ENCODE data around the gene KIF6. TPM values are rescaled to one million over a fixed set of nuclear protein-coding genes. Genes with fewer than 3 reads are reported as not detected.

KIF6 gene
- total RNA-seq, 2 experiments from 2014 or later = not detected

GRCh38 chr6:39362487-39362865, 362.7 kb downstream of the KIF6 start:
- Mint-ChIP-seq H3K9me3 (no peaks in the 10 kb centered on the region), H3K4me3 (no peak overlapping the region), H3K36me3 (ENCODE audit: low read depth) (no peaks in the 10 kb centered on the region), H3K27me3 (no peaks in the 10 kb centered on the region), H3K4me1 (no peaks in the 10 kb centered on the region), H3K27ac (no peak overlapping the region)
- DNase-seq = no peak
- CTCF ChIA-PET = interaction anchor here (1.3 to 1.5 kb wide), 3 partner anchors 8 to 16 kb away, joined by 3 to 5 read pairs (median 3); no protein-coding TSS in a partner anchor
- POLR2A ChIA-PET = no interaction called here

DNA sequence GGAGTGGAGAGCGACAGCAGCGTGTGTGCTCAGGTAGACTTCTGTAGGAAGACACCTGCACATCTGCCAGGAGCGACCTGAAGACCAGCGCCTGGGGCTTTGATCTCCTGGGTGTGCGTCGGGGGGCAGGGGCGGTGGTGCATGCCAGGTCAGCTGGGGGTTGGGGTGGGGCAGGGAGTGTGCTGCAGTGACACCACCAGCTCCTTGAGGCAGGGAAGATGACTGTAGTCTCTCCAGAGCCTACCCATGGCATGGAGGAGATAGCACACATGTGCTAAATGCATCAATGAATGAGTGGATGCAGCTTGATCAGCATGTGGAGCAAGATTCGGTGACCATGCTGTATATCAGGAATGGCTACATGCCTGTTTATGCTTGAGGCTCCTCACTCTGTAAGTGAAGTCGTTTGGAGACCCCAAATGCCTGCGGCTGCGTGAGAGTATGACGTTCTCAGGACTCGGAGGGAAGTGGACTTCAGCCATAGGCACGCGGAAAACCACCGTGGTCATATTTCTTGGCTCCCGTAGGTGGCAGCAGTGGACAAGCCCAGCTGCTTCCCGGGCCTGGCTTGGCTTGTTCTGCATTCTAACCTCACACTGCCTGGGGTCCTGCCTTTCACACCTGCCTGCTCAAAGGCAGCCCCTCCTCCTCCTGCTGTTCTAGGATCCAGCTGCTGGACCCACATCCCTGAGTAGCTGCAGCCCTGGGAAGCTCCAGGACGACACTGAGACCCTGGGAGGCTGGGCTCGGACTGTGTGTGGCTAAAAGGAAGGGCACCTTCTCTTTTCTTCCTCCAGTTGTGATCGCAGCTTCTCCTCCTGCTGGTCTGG, 363.3 kb downstream of the KIF6 start:
- no peak overlapping the region for H3K4me3 Mint-ChIP-seq
- no peak overlapping the region for H3K27ac Mint-ChIP-seq
- peak; percentile 53 for DNase-seq
- POLR2A ChIA-PET = no interaction called here
- CTCF ChIA-PET = interaction anchor here (1.3 to 1.5 kb wide), 2 partner anchors 9 to 15 kb away, joined by 3 read pairs; no protein-coding TSS in a partner anchor
- no peaks in the 10 kb centered on the region for H3K4me1 Mint-ChIP-seq
- no peaks in the 10 kb centered on the region for H3K9me3 Mint-ChIP-seq
- no peaks in the 10 kb centered on the region for H3K36me3 Mint-ChIP-seq (ENCODE audit: low read depth)
- H3K27me3 Mint-ChIP-seq = no peaks in the 10 kb centered on the region

GRCh38 chr6:39360378-39360777, 364.8 kb downstream of the KIF6 start:
- Mint-ChIP-seq H3K36me3 (ENCODE audit: low read depth) (no peaks in the 10 kb centered on the region), H3K9me3 (no peaks in the 10 kb centered on the region), H3K4me1 (no peaks in the 10 kb centered on the region), H3K27ac (no peak overlapping the region), H3K27me3 (no peaks in the 10 kb centered on the region), H3K4me3 (no peak overlapping the region)
- no peak for DNase-seq
- ChIA-PET POLR2A (no interaction called here), CTCF (no interaction called here)

DNA sequence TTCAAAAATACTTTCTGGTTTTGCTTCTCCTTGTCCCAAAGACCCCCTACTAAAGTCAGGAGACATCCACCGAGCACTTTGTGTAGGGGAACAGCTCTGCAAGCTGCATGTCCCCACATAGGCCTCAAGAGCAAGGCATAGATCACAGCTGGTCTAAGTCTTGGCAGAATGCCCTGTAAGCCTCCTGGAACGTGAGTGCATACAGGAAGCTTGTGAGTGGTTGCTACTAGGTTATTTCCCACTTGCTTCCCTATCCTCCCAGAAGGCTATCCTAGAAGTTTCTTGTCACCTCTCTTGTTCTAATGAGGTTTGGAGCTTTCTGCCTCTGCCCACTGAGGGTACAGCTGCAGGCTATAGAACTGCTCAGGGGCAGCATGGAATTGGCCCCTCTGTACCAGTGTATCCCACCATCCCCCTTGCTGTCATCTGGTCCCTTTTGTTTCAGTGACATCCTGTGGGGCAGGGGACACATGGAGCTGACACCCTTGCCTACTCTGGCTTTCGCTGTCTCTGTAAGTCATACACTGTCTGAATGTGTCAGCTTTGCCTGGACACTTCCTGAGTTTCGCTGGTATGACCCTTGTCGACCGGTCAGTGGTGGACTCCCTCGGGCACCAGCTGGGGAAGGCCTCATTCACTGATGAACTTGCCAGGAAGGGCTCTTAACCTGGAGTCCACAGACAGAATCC, 367.1 kb downstream of the KIF6 start:
- Mint-ChIP-seq H3K4me1 (no peaks in the 10 kb centered on the region), H3K36me3 (ENCODE audit: low read depth) (no peaks in the 10 kb centered on the region)

DNA sequence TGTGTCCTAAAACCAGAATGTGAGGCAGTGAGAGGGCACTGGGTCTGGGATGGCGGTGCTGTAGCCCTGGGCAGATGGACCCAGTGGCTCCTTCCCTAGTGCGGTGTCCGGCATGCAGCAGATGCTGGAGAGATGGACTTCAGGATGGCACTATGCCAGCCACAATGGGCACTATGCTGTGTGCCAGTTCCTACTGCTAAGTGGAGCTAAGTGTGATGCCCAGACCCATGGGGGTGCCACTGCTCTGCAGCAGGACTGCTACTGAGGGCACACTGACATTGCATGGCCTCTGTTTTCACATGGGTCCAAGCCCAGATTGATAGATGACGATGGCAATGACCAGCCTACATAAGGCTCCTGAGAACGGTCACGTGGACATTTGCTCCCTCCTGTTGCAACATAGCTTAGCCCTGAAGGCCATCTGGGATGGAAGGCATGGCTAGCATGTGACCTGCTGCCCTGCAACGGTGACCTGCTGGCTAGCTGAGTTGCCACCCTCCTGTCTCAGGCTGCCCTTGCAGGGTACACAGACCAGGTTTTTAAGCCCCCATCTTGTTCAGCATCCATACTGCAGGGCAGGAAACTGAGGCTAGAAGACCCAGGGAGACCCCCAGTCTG, 371.4 kb downstream of the KIF6 start:
- ChIA-PET CTCF (no interaction called here), POLR2A (no interaction called here)
- H3K27me3 Mint-ChIP-seq = no peaks in the 10 kb centered on the region
- H3K9me3 Mint-ChIP-seq = no peaks in the 10 kb centered on the region
- H3K4me3 Mint-ChIP-seq = no peak overlapping the region
- H3K36me3 Mint-ChIP-seq (ENCODE audit: low read depth) = no peaks in the 10 kb centered on the region
- H3K4me1 Mint-ChIP-seq = no peaks in the 10 kb centered on the region
- DNase-seq = no peak
- no peak overlapping the region for H3K27ac Mint-ChIP-seq

More for the DNA sequence above, 367.1 kb downstream of the KIF6 start:
- H3K27me3 Mint-ChIP-seq = no peaks in the 10 kb centered on the region
- H3K27ac Mint-ChIP-seq = no peak overlapping the region
- CTCF ChIA-PET = interaction anchor here (1.9 kb wide), 1 partner anchor 11 kb away, joined by 5 read pairs; no protein-coding TSS in a partner anchor
- no peaks in the 10 kb centered on the region for H3K9me3 Mint-ChIP-seq
- POLR2A ChIA-PET = no interaction called here
- DNase-seq = no peak
- no peak overlapping the region for H3K4me3 Mint-ChIP-seq

DNA sequence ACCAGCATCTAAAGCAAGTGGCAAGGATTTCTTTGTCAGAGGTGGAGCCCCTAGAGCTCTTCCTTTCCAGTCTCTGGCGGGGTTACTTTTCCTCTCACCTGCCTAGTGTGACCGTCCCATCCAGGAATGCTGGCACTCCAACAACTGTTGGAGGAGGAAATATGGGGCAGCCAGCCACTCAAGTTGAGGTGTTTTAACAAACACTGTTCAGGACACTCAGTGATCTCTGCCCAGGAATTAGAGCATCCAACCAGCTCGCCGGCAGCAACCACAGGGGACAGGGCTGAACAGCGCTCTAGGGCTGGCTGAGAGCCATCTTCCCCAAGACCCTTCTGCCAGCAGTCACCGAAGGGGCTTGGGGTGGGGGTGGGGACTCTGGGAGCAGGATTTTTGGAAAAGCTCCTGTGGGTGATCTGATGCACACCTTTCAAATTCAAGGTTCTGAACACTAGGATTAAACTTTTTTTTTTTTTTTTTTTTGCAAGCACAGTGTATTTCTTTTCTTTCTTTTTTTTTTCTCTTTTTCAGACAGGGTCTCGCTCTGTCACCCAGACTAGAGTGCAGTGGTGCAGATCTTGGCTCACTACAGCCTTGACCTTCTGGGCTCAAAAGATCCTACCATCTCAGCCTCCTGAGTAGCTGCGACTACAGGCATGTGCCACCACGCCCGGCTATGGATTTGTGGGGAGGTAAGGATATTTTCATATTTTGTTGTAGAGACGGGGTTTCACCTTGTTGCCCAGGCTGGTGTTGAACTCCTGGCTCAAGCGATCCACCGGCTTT, 374.3 kb downstream of the KIF6 start:
- H3K4me1 Mint-ChIP-seq = no peaks in the 10 kb centered on the region
- ChIA-PET CTCF (interaction anchor here (0.6 kb wide), 1 partner anchor 10 kb away, joined by 3 read pairs; no protein-coding TSS in a partner anchor), POLR2A (interaction anchor here (0.6 kb wide), 1 partner anchor 210 kb away, joined by 3 read pairs; no protein-coding TSS in a partner anchor)
- no peaks in the 10 kb centered on the region for H3K36me3 Mint-ChIP-seq (ENCODE audit: low read depth)
- no peak for DNase-seq
- H3K27ac Mint-ChIP-seq = no peak overlapping the region
- H3K4me3 Mint-ChIP-seq = no peak overlapping the region
- H3K27me3 Mint-ChIP-seq = no peaks in the 10 kb centered on the region
- no peaks in the 10 kb centered on the region for H3K9me3 Mint-ChIP-seq

GRCh38 chr6:39348740-39349139, 376.5 kb downstream of the KIF6 start:
- Mint-ChIP-seq H3K4me1 (peaks cover 3% of the 10 kb centered on the region), H3K36me3 (ENCODE audit: low read depth) (no peaks in the 10 kb centered on the region), H3K9me3 (no peaks in the 10 kb centered on the region), H3K27ac (no peak overlapping the region), H3K4me3 (no peak overlapping the region), H3K27me3 (no peaks in the 10 kb centered on the region)
- CTCF ChIA-PET = no interaction called here
- DNase-seq = no peak
- POLR2A ChIA-PET = no interaction called here

- Mint-ChIP-seq H3K9me3 (no peaks in the 10 kb centered on the region), H3K27me3 (no peaks in the 10 kb centered on the region), H3K36me3 (ENCODE audit: low read depth) (no peaks in the 10 kb centered on the region), H3K27ac (no peak overlapping the region), H3K4me1 (peaks cover 8% of the 10 kb centered on the region), H3K4me3 (no peak overlapping the region)
- ChIA-PET CTCF (interaction anchor here (1.6 kb wide), 1 partner anchor 10 kb away, joined by 5 read pairs; no protein-coding TSS in a partner anchor), POLR2A (no interaction called here)
- peak; percentile 63 for DNase-seq
These were observed 377.2 kb downstream of the KIF6 start for GRCh38 chr6:39347906-39348585.

GRCh38 chr6:39347206-39347605, 378.0 kb downstream of the KIF6 start:
- no peaks in the 10 kb centered on the region for H3K27me3 Mint-ChIP-seq
- H3K27ac Mint-ChIP-seq = no peak overlapping the region
- peaks cover 11% of the 10 kb centered on the region for H3K4me1 Mint-ChIP-seq
- H3K4me3 Mint-ChIP-seq = no peak overlapping the region
- no peaks in the 10 kb centered on the region for H3K9me3 Mint-ChIP-seq
- DNase-seq = no peak
- POLR2A ChIA-PET = no interaction called here
- CTCF ChIA-PET = interaction anchor here (1.2 to 1.6 kb wide), 2 partner anchors 11 to 16 kb away, joined by 5 read pairs; no protein-coding TSS in a partner anchor
- no peaks in the 10 kb centered on the region for H3K36me3 Mint-ChIP-seq (ENCODE audit: low read depth)

DNA sequence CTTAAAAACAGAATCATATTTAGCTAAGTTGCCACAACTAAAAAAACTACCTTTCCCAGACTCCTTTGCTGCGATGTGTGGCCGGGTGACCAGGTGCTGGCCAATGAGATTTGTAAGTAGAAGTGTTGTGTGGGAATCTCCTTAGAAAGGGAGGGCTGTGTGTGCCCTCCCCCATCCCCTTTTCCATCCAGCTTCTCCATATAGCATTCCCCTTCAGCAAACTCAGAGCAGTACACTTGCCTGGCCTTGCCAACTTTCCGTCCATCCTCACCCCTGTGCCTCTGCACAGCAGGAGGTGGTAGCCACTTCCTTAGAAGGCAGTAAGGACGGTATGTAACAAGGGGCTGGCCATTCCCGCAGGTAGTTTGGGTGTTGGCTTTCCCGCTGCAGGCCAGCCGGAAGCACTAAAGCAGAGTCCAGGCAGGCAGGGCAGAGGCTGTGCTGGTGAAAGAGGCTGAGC, 380.4 kb downstream of the KIF6 start:
- POLR2A ChIA-PET = no interaction called here
- Mint-ChIP-seq H3K4me3 (no peak overlapping the region), H3K27me3 (no peaks in the 10 kb centered on the region), H3K4me1 (peaks cover 11% of the 10 kb centered on the region), H3K9me3 (no peaks in the 10 kb centered on the region), H3K36me3 (ENCODE audit: low read depth) (no peaks in the 10 kb centered on the region), H3K27ac (no peak overlapping the region)
- no peak for DNase-seq
- CTCF ChIA-PET = no interaction called here

DNA sequence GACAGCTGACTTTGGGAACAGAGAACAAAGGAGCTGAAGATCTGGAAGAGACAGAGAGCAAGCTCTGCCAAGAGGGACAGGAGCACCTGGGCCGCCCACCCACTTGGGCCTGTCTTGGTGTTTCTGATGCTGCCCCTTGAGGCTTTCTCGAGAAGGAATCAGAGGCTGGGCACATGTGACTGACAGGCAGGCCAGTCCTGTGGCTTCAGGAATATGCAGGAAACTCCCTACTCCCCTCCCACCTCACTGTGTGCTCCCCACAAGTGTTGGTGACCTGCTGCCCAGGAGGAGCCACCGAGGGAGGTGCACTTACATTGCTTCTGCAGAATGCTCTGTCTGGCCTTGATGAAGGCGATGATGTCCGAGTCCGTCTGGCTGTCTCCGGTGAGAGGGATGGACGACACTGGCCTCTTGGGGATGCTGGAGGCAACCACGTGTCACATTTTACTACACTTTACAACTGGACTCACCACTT, 381.8 kb downstream of the KIF6 start:
- Mint-ChIP-seq H3K27ac (no peak overlapping the region), H3K27me3 (peaks cover 2% of the 10 kb centered on the region)

More for the DNA sequence above, 381.8 kb downstream of the KIF6 start:
- Mint-ChIP-seq H3K9me3 (no peaks in the 10 kb centered on the region), H3K36me3 (ENCODE audit: low read depth) (no peaks in the 10 kb centered on the region), H3K4me3 (no peak overlapping the region), H3K4me1 (peaks cover 11% of the 10 kb centered on the region)
- CTCF ChIA-PET = no interaction called here
- DNase-seq = no peak
- POLR2A ChIA-PET = no interaction called here

All from activated CD4-positive, alpha-beta T cell treated with anti-CD3 and anti-CD28 coated beads, Interleukin-2, amount 10 ng/mL, durations not matched to agents 7 days and 5 days (primary cell).